Tibial artery (tissue), 4 donors: Measurements from ENCODE around the gene CNEP1R1.

Experiments
- DNase-seq, 2 donors: peaks; one replicate each; pipeline ENCODE4 v3.0.0-alpha.2; 2019
- H3K27ac ChIP-seq, 2 donors: fragments of 200-600 bp; sonication (generic) in 1 of 2; 1 replicate in 1 of 2; 2 replicates in 1 of 2; pipeline ENCODE4 v1.5.1; 2018 to 2019; ENCODE audit warnings: mild to moderate bottlenecking in 1 of 2
- H3K27me3 ChIP-seq, 2 donors: fragments of 200-600 bp; sonication (generic) in 1 of 2; one replicate each; pipeline versions ENCODE4 v1.5.1 to v1.6.0; 2016 to 2019
- H3K36me3 ChIP-seq, 3 donors: fragments of 200-600 bp; sonication (generic) in 2 of 3; one replicate each; pipeline ENCODE4 v1.5.1; 2016 to 2019; ENCODE audit warnings: mild to moderate bottlenecking in 2 of 3
- H3K4me1 ChIP-seq, 4 donors: fragments of 200-600 bp; sonication (generic) in 2 of 4; 1 replicate in 3 of 4; 2 replicates in 1 of 4; pipeline ENCODE4 v1.5.1; 2016 to 2019
- H3K4me3 ChIP-seq, 2 donors: fragments of 200-600 bp; sonication (generic) in 1 of 2; 1 replicate in 1 of 2; 2 replicates in 1 of 2; pipeline ENCODE4 v1.5.1; 2018 to 2019; ENCODE audit warnings: mild to moderate bottlenecking in 2 of 2
- H3K9me3 ChIP-seq, 3 donors: fragments of 200-600 bp; sonication (generic) in 1 of 3; one replicate each; pipeline ENCODE4 v1.5.1; 2016 to 2019
- CTCF ChIP-seq, 2 experiments: fragments of 200-600 bp in 1 of 2; fragments of 450-650 bp in 1 of 2; IDR thresholded peaks; one replicate each; pipeline ENCODE4 v1.5.1; 2017 to 2019; ENCODE audit warnings: antibody characterized with exemption in 2 of 2, mild to moderate bottlenecking in 1 of 2, moderate library complexity in 1 of 2
- intact Hi-C: fragments of 100-400 bp; cut with DNase I; formaldehyde crosslinking; loops from one replicate; pipeline ENCODE4 v1.15.0; 2023; ENCODE audit warnings: low total_unique reads

Gene CNEP1R1

DNA sequence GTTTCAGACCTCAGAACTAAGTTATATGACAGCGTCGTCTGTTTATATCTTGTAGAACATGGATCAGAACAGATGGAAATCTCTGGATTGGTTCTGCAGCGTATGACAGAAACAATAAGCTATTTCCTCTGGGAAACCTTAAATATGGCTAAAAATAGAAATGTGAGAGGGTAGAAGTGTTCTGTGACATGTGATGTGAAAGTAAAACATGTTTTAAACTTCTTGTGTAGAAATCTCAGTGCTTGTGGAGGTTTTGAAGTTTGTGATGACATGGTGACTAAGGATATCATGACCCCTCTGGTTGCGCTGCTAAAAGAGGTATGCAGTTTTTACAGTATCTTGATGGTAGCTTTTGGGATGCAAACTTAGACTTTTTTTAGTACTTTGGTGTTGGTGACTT lies 43.5 kb downstream of the CNEP1R1 start:
- Histone ChIP-seq H3K9me3 (no peaks in the 10 kb centered on the region), H3K4me1 (peaks cover 0 to 24% (median 12%) of the 10 kb centered on the region in 4 donors), H3K27me3 (no peaks in the 10 kb centered on the region), H3K4me3 (no peak overlapping the region), H3K27ac (no peak overlapping the region), H3K36me3 (peaks cover 0 to 18% (median 5%) of the 10 kb centered on the region in 3 donors)
- no peak for DNase-seq
- TF ChIP-seq CTCF (IDR thresholded peaks at IDR 0.05) = no peak
- intact Hi-C loops = no loop called here

- peaks cover 0 to 18% (median 5%) of the 10 kb centered on the region in 3 donors for H3K36me3 ChIP-seq
- H3K9me3 ChIP-seq = no peaks in the 10 kb centered on the region
- no peaks in the 10 kb centered on the region for H3K27me3 ChIP-seq
- intact Hi-C loops = no loop called here
- H3K4me1 ChIP-seq = peaks cover 0 to 24% (median 12%) of the 10 kb centered on the region in 4 donors
- no peak overlapping the region for H3K27ac ChIP-seq
- no peak for TF ChIP-seq CTCF (IDR thresholded peaks at IDR 0.05)
- DNase-seq = no peak
- no peak overlapping the region for H3K4me3 ChIP-seq
These were observed 44.0 kb downstream of the CNEP1R1 start for GRCh38 chr16:50069060-50069459.

DNA sequence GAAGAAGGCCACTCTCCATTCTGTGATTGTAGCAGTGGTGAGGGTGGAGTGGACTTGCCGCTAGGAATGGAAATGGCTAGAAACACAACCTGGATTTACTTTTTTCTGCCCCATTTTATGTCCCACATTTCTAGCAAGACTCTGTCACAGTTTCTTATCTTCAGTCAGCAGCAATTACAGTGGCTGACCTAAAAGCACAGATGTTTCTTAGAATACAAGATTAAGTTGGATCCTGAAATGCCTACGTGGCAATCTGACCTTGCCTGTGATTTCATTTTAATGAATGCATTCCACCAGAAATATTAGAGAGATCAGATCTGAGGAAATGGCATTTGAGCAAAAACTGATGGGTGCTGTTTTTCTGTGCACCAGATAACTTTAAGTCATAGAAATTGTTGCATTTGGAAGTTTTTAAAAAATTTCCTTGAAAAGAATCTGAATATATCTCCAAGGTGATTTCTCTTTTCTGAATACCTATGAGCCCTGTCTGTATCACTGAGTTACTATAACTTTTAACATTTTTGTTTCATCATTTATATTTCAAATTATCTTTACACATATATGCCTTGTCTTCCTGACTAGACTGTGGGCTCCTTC lies 46.1 kb downstream of the CNEP1R1 start:
- Histone ChIP-seq H3K9me3 (no peaks in the 10 kb centered on the region), H3K4me1 (peaks cover 0 to 24% (median 12%) of the 10 kb centered on the region in 4 donors), H3K27ac (no peak overlapping the region), H3K27me3 (no peaks in the 10 kb centered on the region), H3K36me3 (peaks cover 0 to 25% (median 5%) of the 10 kb centered on the region in 3 donors), H3K4me3 (no peak overlapping the region)
- intact Hi-C loops = no loop called here
- DNase-seq = no peak
- no peak for TF ChIP-seq CTCF (IDR thresholded peaks at IDR 0.05)

DNA sequence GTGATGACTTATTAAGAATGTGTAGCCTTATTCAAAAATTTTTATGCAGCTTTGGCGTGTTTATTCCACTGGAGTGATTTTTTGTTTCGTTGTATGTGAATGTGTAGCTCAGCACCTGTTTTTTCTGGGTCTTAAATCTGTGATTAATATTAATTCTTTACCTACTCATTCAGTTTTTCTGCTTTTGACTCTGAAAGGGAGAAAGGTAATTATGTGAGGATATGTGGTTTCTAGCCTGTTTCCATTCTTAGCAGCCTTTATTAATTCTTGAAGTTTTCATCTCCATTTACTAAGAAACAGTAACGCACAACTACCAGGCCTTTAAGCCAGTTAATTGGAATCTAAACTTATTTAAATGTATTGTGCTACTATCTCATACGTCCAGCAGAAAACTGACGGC lies 47.7 kb downstream of the CNEP1R1 start:
- no peak overlapping the region for H3K4me3 ChIP-seq
- no peak for DNase-seq
- H3K27ac ChIP-seq = no peak overlapping the region
- no peaks in the 10 kb centered on the region for H3K27me3 ChIP-seq
- intact Hi-C loops = no loop called here
- peaks cover 0 to 30% (median 9%) of the 10 kb centered on the region in 3 donors for H3K36me3 ChIP-seq
- TF ChIP-seq CTCF (IDR thresholded peaks at IDR 0.05) = no peak
- peaks cover 0 to 11% (median 2%) of the 10 kb centered on the region in 4 donors for H3K4me1 ChIP-seq
- no peaks in the 10 kb centered on the region for H3K9me3 ChIP-seq

GRCh38 chr16:50079397-50080140 lies 54.5 kb downstream of the CNEP1R1 start:
- no peak for DNase-seq
- no peak overlapping the region for H3K27ac ChIP-seq
- H3K27me3 ChIP-seq = no peaks in the 10 kb centered on the region
- no peaks in the 10 kb centered on the region for H3K4me1 ChIP-seq
- no peak for TF ChIP-seq CTCF (IDR thresholded peaks at IDR 0.05)
- peaks cover 15 to 73% (median 45%) of the 10 kb centered on the region in 3 donors for H3K36me3 ChIP-seq
- no peaks in the 10 kb centered on the region for H3K9me3 ChIP-seq
- H3K4me3 ChIP-seq = no peak overlapping the region
- intact Hi-C loops = no loop called here
